GM15510 (cell line): ENCODE results near the gene PRKD2.

Source experiments
- POLR2A ChIP-seq: IDR thresholded peaks from 3 replicates; pipeline ENCODE4 v1.6.1; 2011; ENCODE audit warnings: borderline replicate concordance; ENCODE audit not compliant: insufficient read length; ENCODE audit errors: extremely low read depth

The PRKD2 gene

DNA sequence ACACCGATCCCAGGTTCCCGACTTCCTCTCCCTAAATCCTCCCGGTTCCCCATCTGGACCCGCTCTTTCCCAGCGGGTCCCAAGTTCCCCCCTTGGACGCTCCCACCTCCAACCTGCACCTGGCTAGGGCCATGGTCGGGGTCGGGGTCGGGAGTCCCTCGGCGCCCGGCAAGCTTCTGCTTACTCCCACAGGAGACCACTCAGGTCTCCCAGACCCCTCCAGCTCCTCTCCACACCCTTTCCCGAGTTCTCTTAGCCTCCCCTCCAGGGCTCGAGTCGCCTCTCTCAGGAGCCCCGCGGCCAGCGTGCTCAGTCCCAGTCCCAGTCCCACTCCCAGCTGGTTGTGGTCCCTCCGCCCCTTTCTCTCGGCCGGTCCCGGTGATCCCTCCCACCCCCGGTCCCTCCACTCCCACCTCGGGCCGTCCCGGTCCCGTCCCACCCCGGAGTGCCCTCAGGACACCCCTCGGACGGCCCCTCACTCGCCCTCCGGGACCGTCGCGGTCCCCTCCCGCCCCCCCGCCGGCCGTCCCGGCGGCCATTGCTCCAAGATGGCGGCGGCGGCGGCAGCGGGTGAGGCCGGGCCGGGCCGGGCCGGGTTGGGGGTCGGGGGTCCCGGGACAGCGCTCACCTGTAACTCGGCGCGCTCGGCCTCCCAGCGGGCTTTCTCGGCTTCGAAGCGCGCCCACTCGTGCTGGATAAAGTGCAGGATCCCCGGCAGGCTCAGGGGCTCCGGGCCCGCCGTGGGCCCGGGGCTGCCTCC lies 28.8 kb upstream of the PRKD2 start, which contains the start of gene FKRP:
TSS of gene FKRP (plus strand) at position 537 of the 760 bp plus-strand sequence. CDS start 9,394 bp downstream, outside the sequence.
- no peak for TF ChIP-seq POLR2A

DNA sequence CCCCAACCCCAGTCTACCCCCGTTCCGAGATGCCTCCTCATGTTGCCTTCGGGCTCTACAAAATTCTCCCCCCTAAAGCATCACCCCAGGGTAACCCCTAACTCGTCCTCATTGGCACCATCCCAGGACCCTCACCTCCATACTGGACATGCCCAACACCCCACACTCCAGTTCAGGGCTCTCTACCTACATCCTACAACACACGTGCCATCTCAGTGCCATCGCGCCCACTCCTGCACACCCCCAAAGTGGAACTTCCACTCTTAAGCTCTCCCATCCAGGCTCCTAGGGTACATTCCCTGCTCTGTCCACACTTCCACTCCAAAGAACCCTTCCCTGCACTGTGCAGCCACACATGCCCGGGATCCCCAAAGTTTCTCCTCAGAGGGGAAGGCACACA lies 28.1 kb upstream of the PRKD2 start:
- TF ChIP-seq POLR2A = no peak

DNA sequence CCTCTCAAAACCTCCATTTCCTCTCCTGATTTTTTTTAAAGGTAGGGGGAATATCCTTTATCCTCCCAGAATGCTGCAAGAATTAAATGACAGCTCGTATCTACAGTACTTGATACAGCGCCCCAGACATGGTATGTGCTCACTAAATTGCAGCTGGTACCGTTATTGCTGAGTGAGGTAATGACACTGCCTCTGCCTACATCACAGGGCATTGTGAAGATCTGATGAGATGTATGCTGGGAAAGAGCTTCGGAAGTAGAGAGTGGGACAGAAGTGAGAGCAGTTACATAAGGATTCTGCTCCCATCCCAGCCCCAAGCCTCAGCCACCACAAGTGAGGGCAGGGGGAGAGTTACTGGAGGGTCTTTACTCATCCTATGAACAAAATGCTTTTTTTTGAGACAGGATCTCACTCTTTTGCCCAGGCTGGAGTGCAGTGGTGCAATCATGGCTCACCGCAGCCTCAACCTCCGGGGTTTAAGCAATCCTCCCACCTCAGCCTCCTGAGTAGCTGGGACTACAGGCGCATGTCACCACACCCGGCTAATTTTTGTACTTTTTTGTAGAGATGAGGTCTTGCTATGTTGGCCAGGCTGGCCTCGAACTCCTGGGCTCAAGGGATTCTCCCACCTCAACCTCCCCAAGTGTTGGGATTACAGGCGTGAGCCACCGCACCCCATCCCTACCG lies 27.2 kb upstream of the PRKD2 start:
- TF ChIP-seq POLR2A = no peak

DNA sequence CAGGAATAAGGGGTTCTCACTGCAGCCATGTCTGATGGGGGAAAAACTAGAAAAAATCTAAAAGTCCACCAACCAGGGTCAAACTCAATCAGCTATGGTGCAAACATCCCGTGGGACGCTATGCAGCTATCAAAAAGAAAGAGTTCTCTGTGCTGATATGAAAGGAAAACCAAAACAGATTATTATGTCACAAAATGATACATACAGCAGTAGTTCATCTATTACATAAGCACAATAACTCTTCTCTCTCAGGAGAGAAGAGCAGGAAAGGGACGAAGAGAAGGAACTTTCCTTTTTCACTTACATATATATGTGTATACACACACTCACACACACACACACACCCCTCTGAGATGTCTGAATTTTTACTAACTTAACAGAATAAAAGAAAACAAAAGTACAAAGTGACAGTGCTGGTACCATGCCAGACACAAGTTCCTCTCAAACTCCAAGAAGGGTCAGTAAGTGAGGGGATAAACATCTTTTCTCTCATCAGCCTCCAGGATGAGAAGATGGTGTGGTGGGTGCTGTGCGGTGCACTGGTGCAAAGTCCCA lies 26.1 kb upstream of the PRKD2 start:
- no peak for TF ChIP-seq POLR2A

DNA sequence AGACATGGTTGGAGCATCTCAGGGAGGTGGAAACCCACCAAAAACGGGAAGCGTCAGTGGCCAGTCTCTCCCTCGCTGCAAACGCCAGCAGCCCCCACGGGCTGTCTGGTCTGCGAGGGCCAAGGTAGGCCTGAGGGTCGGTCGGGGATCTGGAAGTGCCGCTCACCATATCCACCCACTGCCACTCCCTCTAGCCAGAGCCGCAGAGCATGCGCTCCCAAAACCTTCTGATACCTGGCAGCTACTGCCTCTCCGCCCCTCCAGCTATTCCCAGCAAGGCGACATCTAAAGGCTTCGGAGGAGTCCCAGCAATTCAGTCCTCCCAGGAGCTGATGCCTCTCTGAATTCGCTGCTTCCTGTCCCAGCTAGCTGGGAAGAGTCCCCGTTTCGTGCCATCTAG lies 24.5 kb upstream of the PRKD2 start:
- TF ChIP-seq POLR2A = no peak

DNA sequence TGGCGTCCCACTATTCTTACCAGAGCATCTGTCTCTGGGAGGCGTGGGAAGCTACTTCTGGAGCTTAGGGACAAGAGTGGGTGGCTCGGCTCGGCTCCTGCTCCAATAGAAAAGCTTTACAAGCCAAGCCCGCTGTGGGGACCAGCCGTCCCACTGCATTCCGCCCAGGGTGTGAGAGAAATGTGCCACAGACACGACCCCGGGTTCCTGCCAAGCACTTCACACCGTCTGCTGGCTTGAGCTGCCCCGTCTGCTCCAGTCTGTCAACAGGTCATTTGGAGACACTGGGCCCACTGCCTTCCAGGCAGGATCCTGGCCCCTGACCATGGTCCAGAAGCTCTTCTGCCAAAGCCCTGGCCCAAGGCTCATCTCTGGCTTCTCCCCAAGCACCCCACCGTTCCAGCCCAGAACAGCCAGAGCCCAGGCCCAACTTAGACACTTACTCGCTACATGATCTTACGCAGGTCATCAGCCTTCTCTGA lies 22.4 kb upstream of the PRKD2 start:
- TF ChIP-seq POLR2A = no peak

DNA sequence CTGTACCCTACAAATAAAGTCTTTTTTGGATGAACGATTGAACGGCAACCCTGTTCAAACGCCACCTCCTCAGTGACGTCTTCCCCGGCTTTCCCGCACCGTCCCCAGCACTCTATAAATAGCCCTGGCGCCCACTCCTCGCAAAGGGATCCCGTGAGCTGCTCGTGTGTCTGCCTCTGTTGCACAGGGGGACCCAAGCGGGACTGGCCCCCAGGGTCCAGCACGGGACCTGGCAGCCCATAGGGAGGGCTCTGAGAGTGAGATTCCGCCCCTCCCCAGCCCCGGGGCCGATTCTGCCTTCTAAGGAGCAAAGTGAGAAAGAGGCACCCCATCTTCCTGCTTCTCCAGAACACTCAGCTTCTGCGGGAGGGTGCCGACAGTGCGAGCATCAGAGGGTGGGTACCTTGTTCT lies 20.9 kb upstream of the PRKD2 start:
- TF ChIP-seq POLR2A = no peak

DNA sequence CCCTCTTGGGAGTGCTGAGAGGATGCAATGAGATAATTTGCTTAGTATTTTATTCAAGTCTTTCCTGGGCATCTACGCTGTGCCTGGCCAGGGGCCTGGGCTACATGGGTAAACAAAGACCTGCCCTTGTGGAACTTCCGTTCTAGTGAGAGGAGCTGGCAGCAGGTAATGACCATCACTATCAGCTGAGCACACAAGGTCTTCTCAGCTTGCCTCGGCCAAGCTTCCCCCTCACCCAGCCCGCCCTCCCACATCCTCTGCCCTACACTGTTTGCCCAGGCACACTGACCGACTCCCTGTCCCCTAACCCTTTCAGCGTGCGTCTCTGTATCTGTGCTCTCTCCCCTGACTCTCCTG lies 20.4 kb upstream of the PRKD2 start:
- TF ChIP-seq POLR2A = no peak

DNA sequence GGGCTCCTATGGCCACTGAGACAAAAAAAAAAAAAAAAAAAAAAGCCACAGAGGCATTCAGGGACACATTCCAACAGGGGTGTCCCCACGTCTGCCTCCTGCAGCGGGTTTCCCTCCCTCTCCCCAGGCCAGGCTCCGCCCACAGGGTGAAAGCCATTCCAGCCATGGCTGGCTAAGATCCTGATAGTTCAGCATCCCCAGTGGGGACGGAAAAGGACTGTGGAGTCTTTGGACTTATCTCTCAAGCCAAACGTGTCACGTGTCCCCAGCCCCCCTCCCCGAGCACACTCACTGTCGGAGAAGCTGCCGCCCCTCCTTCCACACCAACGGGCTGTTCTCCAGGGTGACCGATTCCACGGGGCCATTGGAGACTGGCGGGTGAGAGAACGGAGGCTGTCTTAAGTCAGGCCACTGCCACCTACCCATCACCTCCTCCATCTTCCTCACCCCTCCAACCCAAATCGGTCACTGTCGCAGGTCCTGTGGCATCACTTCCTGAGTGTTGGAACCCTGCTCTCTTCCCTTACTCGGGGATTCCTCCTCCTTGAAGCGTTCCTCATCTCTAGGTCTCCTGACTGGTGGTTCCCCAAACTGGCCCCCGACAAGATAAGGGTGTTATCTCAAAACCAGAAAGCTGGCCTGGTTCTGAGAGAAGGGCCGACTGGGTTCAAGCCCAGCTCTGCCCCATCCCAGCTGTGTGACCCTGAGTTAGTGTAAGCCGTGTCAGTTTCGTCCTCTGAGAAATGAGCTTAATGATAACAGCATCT lies 19.8 kb upstream of the PRKD2 start:
- TF ChIP-seq POLR2A = no peak

DNA sequence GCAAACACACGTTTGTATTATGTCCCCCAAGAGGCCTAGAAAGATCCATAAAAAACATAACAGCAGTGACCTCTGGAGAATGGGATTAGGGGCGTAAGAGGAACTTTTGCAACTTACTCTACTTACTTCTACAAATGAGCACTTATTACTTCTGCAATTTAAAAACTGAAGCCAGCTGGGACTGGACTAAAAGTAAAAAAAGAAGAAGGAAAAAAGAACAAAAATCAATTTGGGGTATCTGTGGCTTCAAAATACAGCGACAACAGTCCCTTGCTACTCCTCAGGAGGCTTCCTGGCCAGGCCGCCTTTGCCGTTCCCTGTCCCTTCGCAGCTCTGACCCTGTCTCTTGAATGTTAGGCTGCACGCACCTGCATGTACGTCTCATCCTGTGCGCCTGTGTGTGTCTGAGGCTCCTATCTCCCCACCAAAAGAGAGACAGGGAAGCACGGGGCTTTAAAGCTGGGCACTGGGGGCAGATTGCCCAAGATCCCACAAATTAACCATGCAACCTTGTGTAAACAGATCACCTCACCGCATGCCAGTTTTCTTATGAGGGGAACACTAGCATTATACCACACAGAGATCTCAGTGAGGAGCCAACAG lies 16.9 kb upstream of the PRKD2 start:
- TF ChIP-seq POLR2A = no peak

DNA sequence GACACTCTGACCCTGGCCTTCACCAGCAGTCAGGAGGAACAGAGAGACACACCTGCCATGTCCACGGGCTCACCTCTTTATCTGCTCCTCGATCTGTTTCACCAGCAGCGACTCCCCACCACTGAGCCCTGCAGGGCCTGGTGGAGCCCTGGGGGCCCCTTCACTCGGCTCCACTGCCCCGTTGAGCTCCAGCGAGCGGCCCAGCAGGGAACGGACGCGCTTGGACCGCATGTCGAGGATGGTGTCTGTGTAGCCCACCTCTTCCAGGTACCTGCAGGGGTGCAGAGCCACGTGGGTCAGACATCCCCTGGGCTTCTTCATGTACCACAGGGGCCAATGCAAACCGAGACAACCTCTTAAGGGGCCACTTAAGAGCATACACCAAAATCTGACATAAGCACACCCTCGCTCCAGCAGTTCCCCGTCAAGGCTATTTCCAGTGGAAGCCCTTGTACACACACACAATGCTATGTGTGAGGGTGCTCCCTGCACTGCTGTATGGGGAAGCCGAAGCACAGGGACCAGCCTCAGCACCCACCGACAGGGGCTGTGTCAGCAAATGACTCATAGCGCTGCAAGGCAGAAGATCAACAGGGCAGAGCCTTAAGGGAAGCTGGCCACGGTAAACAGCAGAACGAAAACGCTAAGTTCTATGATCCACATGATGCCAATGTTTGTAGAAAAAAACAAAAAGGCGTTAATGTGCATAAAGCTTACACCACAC lies 16.2 kb upstream of the PRKD2 start:
- no peak for TF ChIP-seq POLR2A

DNA sequence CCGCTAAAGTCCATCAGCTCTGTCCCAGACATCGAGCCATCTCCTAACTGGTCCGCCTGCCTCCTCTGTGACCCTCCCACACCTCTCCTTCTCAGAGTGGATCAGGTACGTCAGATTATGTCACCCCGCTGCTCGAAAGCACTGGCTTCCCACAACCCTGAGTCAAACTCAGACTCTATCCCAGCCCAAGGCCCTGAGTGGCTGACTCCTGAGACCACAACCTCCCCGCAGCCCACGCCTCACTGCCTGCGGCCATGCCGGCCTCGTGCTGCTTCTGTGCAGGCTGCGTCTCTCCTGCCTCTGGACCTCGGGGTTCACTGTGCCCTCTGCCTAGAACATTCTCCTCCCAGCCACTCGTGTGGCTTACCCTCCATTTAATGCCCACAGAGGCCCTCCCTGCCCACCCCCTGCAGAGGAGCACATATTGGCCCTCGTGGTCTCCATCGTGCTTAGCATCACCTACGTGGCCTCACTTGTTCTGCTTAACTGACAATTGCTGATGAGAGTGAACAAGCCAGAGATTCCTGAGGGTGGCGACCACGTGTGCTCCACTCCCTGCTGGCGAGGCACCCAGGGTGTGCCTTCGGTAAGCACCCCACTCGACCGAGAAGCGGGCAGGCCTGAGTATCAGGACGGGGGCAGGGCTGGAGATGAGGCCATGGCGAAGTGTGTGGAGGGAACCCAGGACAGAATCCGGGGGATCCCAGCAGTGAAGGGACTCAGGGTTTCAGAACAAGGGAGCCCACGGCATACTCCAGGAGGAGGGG lies 15.4 kb upstream of the PRKD2 start:
- no peak for TF ChIP-seq POLR2A

DNA sequence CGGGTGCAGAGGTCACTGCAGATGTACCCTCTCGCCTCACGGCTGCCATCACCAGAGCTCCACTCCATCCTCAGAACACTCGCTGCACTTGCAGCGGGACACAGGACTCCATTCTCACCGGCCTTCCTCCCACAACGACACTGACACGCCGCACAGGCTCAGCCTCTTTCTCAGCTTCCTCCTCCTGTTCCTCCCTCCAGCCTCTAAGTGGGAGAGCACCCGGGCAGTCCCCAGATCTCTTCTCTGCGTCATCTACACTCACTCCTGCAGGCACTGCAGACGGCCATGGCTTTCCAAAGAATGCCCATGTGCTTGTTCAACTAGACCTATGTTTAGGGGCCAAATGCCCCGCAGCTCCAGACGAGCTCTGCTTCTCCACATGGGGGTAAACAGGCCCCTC lies 14.7 kb upstream of the PRKD2 start:
- no peak for TF ChIP-seq POLR2A
